AG09319 (cell line): ENCODE results near the gene SASH1.
"Not testable (repeated sequence)": the region's sequence is repeated elsewhere in the genome, so short reads cannot be mapped to it uniquely, and the experiment has no call there.

ENCODE experiments used
- DNase-seq: peaks from one replicate; pipeline ENCODE4 v3.0.0-alpha.2; 2010; ENCODE audit warnings: low read depth; ENCODE audit errors: extremely low read depth
- TF ChIP-seq, protein P1 (sequence below): IDR thresholded peaks from 2 replicates; pipeline ENCODE4 v1.5.1; 2011; ENCODE audit warnings: low read depth, mild to moderate bottlenecking, inconsistent platforms, low read length, moderate library complexity

SASH1 gene

DNA sequence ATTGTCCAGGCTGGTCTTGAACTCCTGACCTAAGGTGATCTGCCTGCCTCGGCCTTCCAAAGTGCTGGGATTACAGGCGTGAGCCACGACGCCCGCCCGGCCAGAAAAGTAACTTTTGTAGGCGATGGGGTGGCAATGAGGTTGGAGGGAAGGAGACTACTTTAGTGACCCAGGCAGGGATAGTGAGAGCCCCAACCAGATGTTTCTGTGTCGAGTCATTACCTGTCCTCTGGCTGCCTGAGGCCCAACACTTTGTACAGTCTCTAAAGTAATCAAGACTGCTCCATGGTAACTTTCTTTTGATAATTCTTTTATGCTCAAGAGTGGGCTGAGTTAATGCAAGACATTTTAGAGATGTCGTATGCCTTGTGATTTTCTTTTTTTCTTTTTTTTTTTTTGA is 6.8 kb downstream of the SASH1 start:
- DNase-seq: no peak
- TF ChIP-seq, protein P1, sequence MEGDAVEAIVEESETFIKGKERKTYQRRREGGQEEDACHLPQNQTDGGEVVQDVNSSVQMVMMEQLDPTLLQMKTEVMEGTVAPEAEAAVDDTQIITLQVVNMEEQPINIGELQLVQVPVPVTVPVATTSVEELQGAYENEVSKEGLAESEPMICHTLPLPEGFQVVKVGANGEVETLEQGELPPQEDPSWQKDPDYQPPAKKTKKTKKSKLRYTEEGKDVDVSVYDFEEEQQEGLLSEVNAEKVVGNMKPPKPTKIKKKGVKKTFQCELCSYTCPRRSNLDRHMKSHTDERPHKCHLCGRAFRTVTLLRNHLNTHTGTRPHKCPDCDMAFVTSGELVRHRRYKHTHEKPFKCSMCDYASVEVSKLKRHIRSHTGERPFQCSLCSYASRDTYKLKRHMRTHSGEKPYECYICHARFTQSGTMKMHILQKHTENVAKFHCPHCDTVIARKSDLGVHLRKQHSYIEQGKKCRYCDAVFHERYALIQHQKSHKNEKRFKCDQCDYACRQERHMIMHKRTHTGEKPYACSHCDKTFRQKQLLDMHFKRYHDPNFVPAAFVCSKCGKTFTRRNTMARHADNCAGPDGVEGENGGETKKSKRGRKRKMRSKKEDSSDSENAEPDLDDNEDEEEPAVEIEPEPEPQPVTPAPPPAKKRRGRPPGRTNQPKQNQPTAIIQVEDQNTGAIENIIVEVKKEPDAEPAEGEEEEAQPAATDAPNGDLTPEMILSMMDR: no peak

DNA sequence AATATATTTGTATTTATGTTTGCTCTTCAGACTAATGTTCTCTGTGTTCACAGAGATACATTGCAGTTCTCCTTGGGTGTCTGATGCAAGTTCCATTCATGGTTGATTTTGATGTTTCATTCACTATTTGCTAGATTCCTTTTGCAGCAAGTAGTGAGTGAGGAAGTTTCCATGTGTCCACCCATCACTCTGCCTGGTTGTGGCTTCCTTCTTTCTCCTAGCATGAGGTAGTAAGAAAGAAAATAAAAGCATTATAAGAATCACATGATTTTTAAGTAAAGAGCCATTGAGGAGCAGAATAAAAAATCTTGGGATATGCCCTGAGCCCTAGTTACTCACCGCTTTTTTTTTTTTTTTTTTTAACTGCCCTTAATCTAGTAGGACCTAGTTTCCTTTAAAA is 8.7 kb downstream of the SASH1 start:
- TF ChIP-seq, protein P1: no peak
- no peak for DNase-seq

DNA sequence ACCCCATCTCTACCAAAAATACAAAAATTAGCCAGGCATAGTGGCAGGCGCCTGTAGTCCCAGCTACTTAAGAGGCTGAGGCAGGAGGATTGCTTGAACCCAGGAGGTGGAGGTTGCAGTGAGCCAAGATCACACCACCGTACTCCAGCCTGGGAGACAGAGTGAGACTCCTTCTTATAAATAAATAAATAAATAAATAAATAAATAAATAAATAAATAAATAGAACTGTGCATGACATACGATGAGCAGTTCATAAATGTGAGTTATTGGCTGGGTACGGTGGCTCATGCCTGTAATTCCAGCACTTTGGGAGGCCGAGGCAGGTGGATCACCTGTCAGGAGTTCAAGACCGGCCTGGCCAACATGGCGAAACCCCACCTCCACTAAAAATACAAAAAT is 9.8 kb downstream of the SASH1 start:
- not testable (repeated sequence) for DNase-seq

- peak; percentile 29 for DNase-seq
These were observed 15.7 kb downstream of the SASH1 start for GRCh38 chr6:148358196-148358785.

GRCh38 chr6:148359228-148359627 is 16.6 kb downstream of the SASH1 start:
- TF ChIP-seq, protein P1: no peak
- DNase-seq: no peak

More at GRCh38 chr6:148358196-148358785, 15.7 kb downstream of the SASH1 start:
- TF ChIP-seq, protein P1: no peak

DNA sequence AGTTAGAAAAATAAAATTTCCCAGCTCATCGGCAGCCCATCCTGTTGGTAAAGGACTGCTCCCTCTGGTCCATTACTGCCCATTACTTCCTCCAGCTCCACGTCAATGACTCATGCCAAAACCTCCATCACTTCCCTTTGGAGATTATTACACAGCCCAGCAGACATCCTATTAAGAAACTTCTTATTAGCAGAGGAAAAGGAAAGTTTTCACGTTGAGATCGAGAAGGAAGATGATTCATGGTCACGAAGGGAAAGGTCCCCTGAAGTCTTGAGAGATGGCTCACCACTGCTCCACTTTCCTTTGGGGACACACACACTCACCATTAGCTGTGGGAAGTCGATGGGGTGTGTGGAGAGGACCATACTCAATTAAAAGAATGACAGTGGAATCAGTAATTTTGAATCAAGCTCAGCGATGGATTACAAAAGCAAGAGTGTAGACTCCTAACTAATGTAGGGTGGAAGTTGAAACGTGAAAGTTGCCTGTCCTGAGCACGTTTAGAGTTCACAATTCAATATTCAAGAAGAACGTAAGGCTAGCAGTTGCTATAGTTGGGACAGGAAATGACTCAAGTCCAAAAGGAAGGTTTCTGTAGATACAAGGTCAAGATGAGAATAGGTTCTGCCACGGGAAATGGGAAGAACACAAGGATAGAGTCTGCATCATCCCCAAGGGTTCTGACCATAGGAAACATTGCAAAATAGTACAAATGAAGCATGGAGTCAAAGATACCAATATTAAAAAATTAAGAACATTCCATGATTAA is 21.6 kb downstream of the SASH1 start:
- TF ChIP-seq, protein P1: no peak
- DNase-seq: peak; percentile 20

- TF ChIP-seq, protein P1: no peak
- no peak for DNase-seq
These were observed 22.4 kb downstream of the SASH1 start for GRCh38 chr6:148365041-148365440.
